K562 (cell line): ENCODE data around the gene IFFO2. TPM values are rescaled to one million over a fixed set of nuclear protein-coding genes. Genes with fewer than 3 reads are reported as not detected.
A peak's percentile ranks its signal among the peaks of the same experiment; 100 is the strongest.

Experiments used
- CHD2 ChIP-seq: IDR thresholded peaks from 2 replicates; pipeline ENCODE4 v1.6.1; 2011; ENCODE audit warnings: low read depth, low read length
- CREBBP ChIP-seq: IDR thresholded peaks from one replicate; pipeline ENCODE4 v1.6.1; 2012; ENCODE audit warnings: low read depth, mild to moderate bottlenecking, control low read depth, inconsistent platforms, low read length
- DMBX1 ChIP-seq: fragments of 250-450 bp; sonication (Bioruptor Pico); IDR thresholded peaks from 2 replicates; pipeline ENCODE4 v1.8.0; 2022; ENCODE audit warnings: inconsistent platforms, mild to moderate bottlenecking, moderate library complexity, borderline replicate concordance
- DNMT1 ChIP-seq: fragments of 450-650 bp; IDR thresholded peaks from 2 replicates; pipeline ENCODE4 v1.6.1; 2016; ENCODE audit warnings: antibody characterized with exemption, mild to moderate bottlenecking
- DPF2 ChIP-seq: fragments of 450-650 bp; IDR thresholded peaks from 2 replicates; pipeline ENCODE4 v1.6.1; 2016
- E2F4 ChIP-seq: sonication (generic); formaldehyde crosslinking; IDR thresholded peaks from 2 replicates; pipeline ENCODE4 v1.8.0; 2022; ENCODE audit warnings: mild to moderate bottlenecking, low read depth, missing genetic modification reagents
- EGR1 ChIP-seq: fragments of 450-650 bp; conservative IDR thresholded peaks from 2 replicates; pipeline ENCODE4 v1.6.1; 2017; ENCODE audit warnings: mild to moderate bottlenecking
- LCOR ChIP-seq: sonication (generic); formaldehyde crosslinking; IDR thresholded peaks from 2 replicates; pipeline ENCODE4 v1.8.0; 2022; ENCODE audit warnings: mild to moderate bottlenecking, missing genetic modification reagents
- PBX2 ChIP-seq, 2 experiments: IDR thresholded peaks in 1 of 2; conservative IDR thresholded peaks in 1 of 2; 2 replicates each; pipeline ENCODE4 v1.6.1; 2016; ENCODE audit warnings: low read depth in 2 of 2, mild to moderate bottlenecking in 1 of 2, missing compliant biosample characterization in 1 of 2, missing genetic modification characterization in 1 of 2, moderate library complexity in 1 of 2
- PHF21A ChIP-seq: fragments of 450-650 bp; IDR thresholded peaks from 2 replicates; pipeline ENCODE4 v1.6.1; 2017; ENCODE audit warnings: low read depth, borderline replicate concordance
- POLR2AphosphoS5 ChIP-seq: IDR thresholded peaks from 2 replicates; pipeline ENCODE4 v1.6.1; 2011; ENCODE audit warnings: mild to moderate bottlenecking, low read depth, low read length, moderate library complexity; ENCODE audit not compliant: control insufficient read depth, insufficient read depth
- PTBP1 ChIP-seq: fragments of 200-400 bp; formaldehyde crosslinking; IDR thresholded peaks from 2 replicates; pipeline ENCODE4 v1.6.1; 2017; ENCODE audit warnings: low read depth, low read length
- RBM25 ChIP-seq: fragments of 200-400 bp; formaldehyde crosslinking; IDR thresholded peaks from 2 replicates; pipeline ENCODE4 v1.6.1; 2018; ENCODE audit warnings: low read length, low read depth, moderate library complexity; ENCODE audit not compliant: severe bottlenecking
- RFX5 ChIP-seq: IDR thresholded peaks from 2 replicates; pipeline ENCODE4 v1.6.1; 2011; ENCODE audit warnings: low read depth, mild to moderate bottlenecking, improper control_type of control experiment, low read length
- SOX6 ChIP-seq: fragments of 450-650 bp; IDR thresholded peaks from 2 replicates; pipeline ENCODE4 v1.6.1; 2014; ENCODE audit warnings: mild to moderate bottlenecking
- STAT5A ChIP-seq: IDR thresholded peaks from 2 replicates; pipeline ENCODE4 v1.6.1; 2012; ENCODE audit warnings: low read length, inconsistent platforms, borderline replicate concordance
- TCF3 ChIP-seq: sonication (generic); formaldehyde crosslinking; IDR thresholded peaks from 2 replicates; pipeline ENCODE4 v1.4.0; 2020; ENCODE audit warnings: mild to moderate bottlenecking, missing genetic modification reagents
- ZNF408 ChIP-seq: fragments of 250-450 bp; sonication (Bioruptor Pico); IDR thresholded peaks from 2 replicates; pipeline ENCODE4 v1.4.0; 2020; ENCODE audit warnings: low read depth, mild to moderate bottlenecking, moderate library complexity
- ZNF445 ChIP-seq: fragments of 250-450 bp; sonication (Bioruptor Pico); IDR thresholded peaks from 2 replicates; pipeline ENCODE4 v1.4.0; 2020; ENCODE audit warnings: low read depth, mild to moderate bottlenecking, moderate library complexity
- ZNF785 ChIP-seq: fragments of 250-450 bp; sonication (Bioruptor Pico); IDR thresholded peaks from 2 replicates; pipeline ENCODE4 v1.4.0; 2020; ENCODE audit warnings: mild to moderate bottlenecking
- polyA plus RNA-seq, 8 experiments: library from polyadenylated mRNA; depleted of rRNA in 4 of 8; stranded (reverse) in 5 of 8; unstranded in 3 of 8; fragments of >200 nt; fragmentation: Nextera tagmentation in 2 of 8; fragmentation: Illumina TruSeq in 1 of 8; extraction: Ambion mirVana in 2 of 8; extraction: Trizol in 1 of 8; gene quantifications; 2 replicates each; pipeline versions ENCODE4 v1.2.1 to v1.2.3, GENCODE V29; 2011 to 2014; ENCODE audit warnings: inconsistent platforms in 1 of 8, missing spikeins in 1 of 8
- total RNA-seq, 7 experiments: library from RNA; depleted of rRNA in 6 of 7; stranded (reverse); fragments of >200 nt in 6 of 7; fragmentation: Illumina TruSeq in 2 of 7; extraction: Trizol in 2 of 7; gene quantifications; 2 replicates each; pipeline versions ENCODE4 v1.2.1 to v1.2.3, GENCODE V29; 2011 to 2021; ENCODE audit warnings: low replicate concordance in 1 of 7
- TF ChIP-seq, protein P1 (sequence below), 3 experiments: fragments of 200-800 bp in 1 of 3; fragments of 250-450 bp in 1 of 3; fragments of 450-650 bp in 1 of 3; sonication (Bioruptor Pico) in 1 of 3; sonication (Bioruptor generic) in 1 of 3; formaldehyde crosslinking in 1 of 3; IDR thresholded peaks; 2 replicates each; pipeline versions ENCODE4 v1.6.1 to v1.8.0; 2016 to 2022; ENCODE audit warnings: mild to moderate bottlenecking in 2 of 3, missing genetic modification characterization in 2 of 3, missing compliant biosample characterization in 1 of 3, moderate library complexity in 1 of 3

The IFFO2 gene
- total and polyA plus RNA-seq, 9 of the 15 experiments (the other 6 are each of a cell fraction or from before 2014, with no cell fraction given): 0.15 to 1.0 (median 0.44) TPM; not detected in 2

DNA sequence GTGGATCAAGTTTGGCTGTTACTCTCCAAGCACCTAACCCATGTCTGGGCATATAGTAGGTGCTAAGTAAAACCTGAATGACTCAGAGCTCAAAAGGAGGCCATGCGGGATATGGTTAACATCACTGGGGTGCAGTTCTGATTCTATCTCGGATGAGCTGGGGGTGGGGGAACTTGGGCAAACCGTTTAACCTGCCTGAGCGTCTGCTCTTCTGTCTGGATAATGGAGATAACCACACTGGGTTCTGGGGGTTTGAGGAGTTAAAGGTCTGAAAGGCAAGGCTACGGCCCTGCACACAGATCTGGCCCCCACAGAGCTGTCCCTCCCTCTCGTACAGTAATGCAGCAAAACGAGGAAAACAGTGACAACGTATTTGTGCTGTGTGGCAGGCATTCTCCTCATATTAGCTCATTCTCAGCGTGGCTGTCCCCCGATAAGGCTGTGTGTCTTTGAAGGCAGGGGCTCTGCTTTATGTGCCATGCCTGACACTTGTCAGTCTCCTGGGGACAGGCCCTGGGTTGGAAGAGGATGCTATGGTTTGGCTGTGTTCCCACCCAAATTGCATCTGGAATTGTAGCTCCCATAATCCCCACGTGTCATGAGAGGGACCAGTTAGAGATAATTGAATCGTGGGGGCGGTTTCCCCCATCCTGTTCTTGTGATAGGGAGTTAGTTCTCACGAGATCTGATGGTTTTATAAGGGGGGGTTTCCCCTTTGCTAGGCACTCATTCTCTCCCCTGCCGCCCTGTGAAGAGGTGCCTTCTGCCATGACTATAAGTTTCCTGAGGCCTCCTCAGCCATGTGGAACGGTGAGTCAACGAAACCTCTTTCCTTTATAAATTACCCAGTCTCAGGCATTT, 47.3 kb downstream of the IFFO2 start (continued):
- TF ChIP-seq, protein P1, sequence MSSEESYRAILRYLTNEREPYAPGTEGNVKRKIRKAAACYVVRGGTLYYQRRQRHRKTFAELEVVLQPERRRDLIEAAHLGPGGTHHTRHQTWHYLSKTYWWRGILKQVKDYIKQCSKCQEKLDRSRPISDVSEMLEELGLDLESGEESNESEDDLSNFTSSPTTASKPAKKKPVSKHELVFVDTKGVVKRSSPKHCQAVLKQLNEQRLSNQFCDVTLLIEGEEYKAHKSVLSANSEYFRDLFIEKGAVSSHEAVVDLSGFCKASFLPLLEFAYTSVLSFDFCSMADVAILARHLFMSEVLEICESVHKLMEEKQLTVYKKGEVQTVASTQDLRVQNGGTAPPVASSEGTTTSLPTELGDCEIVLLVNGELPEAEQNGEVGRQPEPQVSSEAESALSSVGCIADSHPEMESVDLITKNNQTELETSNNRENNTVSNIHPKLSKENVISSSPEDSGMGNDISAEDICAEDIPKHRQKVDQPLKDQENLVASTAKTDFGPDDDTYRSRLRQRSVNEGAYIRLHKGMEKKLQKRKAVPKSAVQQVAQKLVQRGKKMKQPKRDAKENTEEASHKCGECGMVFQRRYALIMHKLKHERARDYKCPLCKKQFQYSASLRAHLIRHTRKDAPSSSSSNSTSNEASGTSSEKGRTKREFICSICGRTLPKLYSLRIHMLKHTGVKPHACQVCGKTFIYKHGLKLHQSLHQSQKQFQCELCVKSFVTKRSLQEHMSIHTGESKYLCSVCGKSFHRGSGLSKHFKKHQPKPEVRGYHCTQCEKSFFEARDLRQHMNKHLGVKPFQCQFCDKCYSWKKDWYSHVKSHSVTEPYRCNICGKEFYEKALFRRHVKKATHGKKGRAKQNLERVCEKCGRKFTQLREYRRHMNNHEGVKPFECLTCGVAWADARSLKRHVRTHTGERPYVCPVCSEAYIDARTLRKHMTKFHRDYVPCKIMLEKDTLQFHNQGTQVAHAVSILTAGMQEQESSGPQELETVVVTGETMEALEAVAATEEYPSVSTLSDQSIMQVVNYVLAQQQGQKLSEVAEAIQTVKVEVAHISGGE (CRISPR knock-in tag; IDR thresholded peaks at IDR 0.05): no peak
- TF ChIP-seq PHF21A (no peak), DPF2 (peak; percentile 84), TCF3 (peak; percentile 85), POLR2AphosphoS5 (peak; percentile 74), ZNF445 (no peak), DMBX1 (no peak; the same call in 1 of the 2 replicates), CHD2 (peak; percentile 72), E2F4 (CRISPR knock-in tag) (no peak), SOX6 (0 out of 2 replicates have a peak, but pooled peaks have one; percentile 9), ZNF408 (CRISPR knock-in tag) (no peak), RBM25 (peak; percentile 79), STAT5A (peak; percentile 65; the same call in 1 of the 2 replicates), PBX2 (CRISPR knock-in tag; IDR thresholded peaks at IDR 0.05; ENCODE audit: low read depth) (no peak), PBX2 (tag; conservative IDR thresholded peaks at IDR 0.05; ENCODE audit: low read depth) (no peak), LCOR (peak; percentile 82), DNMT1 (no peak), ZNF785 (CRISPR knock-in tag) (no peak), CREBBP (no peak), EGR1 (peak; percentile 75), PTBP1 (peak; percentile 87), RFX5 (no peak)
